ENCODE results near the gene PUS7.

- no peak for TF ChIP-seq CTCF (IDR thresholded peaks at IDR 0.05)
- TF ChIP-seq SIN3A (IDR thresholded peaks at IDR 0.05; ENCODE audit: borderline replicate concordance, insufficient read depth, low read depth, low read length) = no peak
- TF ChIP-seq POLR2AphosphoS5 (IDR thresholded peaks at IDR 0.05; ENCODE audit: low read depth, low read length) = no peak
Measured at GRCh38 chr7:105426606-105427146, 95.4 kb downstream of the PUS7 start.
